HUDEP-2 (cell line): ENCODE results near the gene MEGF8.

ENCODE experiments used
- DNase-seq, 76 experiments: peaks; one replicate each; lab custom pipeline; 2025; ENCODE audit not compliant: unreplicated experiment in 76 of 76; lab: John Stamatoyannopoulos, UW

Gene MEGF8

DNA sequence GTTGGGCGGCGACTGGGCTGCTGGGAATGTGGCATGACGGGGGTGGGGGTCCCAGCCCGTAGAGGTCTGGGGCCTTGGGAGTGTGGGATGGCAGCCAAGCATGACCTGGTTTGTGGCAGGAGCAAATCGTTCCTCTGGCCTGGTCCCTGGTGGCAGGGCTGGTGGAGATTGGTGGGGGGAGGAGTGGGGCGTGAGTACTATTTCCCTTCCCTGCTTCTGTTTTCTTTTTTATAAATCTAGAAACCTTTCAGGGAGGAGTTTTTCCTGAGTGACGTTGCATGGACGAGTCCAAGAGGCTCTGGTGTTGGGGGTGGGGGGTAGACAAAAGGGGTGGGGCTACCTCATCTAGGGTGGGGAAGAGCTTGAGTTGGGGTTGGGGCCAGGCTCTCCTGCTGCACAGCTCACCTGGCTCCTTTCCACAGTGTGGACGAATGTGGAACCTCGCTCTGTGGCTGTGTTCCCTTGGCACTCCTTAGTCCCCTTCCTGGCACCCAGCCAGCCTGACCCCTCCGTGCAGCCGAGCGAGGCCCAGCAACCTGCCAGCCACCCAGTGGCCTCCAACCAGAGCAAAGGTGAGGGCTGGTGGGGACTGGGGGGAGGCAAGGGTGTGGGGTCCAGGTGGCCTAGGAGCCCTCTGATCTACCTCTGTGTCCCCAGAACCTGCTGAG, 39.0 kb upstream of the MEGF8 start:
- DNase-seq = no peak

DNA sequence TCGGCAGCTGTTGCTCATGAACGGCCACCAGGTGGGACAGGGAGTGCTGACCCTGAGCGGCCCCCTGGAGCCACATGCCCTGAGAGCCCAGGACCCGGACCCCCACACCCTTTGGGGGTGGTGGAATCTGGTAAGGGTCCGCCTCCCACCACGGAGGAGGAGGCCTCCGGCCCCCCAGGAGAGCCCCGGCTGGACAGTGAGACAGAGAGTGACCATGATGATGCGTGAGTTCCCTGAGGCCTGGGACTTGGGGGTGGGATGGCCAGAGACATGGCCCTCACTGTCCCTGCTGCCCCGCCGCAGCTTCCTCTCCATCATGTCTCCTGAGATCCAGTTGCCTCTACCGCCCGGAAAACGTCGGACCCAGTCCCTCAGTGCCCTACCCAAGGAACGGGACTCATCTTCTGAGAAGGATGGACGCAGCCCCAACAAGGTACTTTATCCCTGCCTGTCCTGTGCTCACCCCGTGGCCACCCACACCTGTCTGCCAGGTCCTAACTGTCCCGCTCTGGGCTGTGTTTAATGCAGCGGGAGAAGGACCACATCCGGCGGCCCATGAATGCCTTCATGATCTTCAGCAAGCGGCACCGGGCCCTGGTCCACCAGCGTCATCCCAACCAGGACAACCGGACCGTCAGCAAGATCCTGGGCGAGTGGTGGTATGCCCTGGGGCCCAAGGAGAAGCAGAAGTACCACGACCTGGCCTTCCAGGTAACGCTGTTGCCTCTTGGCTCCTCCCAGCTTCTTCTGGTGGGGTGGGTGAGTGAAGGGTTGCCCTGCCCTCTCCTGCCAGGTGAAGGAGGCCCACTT, 38.2 kb upstream of the MEGF8 start:
- DNase-seq = no peak

- no peak for DNase-seq
Measured at GRCh38 chr19:42287827-42288107, 37.7 kb upstream of the MEGF8 start.

DNA sequence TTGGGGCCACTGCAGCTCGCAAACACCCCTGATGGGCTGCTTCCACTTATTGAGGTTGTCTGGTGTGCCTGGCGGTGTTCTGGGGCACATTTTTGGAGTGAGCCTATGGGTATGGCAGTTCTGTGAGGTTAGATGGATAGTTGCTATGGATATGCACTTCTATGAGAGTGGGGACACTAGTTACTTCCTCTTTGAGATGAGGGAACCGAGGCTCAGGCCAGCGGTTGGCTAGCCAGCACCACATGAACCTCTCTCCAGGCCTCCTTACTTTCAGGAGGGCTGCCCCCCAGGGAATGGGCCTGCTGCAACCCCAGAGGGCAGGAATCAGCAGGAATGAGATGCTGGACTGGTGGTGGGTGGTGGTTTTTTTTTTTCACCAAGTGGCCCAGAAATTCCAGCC, 37.0 kb upstream of the MEGF8 start:
- peak in 3 of 76 experiments; percentile 9 to 48 (median 18) for DNase-seq

- DNase-seq = no peak
Measured at GRCh38 chr19:42288881-42289555, 36.4 kb upstream of the MEGF8 start.

GRCh38 chr19:42289556-42290041, 35.8 kb upstream of the MEGF8 start:
- DNase-seq = no peak

DNA sequence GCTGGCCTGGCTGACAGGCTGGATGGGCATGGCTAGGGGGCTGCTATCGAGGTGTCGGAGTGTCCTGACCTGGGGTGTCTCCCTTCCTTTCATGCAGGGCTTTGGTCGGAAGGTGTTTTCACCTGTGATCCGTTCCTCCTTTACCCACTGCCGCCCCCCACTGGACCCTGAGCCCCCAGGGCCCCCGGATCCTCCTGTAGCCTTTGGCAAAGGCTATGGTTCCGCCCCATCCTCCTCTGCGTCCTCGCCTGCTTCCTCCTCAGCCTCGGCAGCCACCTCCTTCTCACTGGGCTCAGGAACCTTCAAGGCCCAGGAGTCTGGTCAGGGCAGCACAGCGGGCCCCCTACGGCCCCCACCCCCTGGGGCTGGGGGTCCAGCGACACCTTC, 35.3 kb upstream of the MEGF8 start:
- DNase-seq = no peak

GRCh38 chr19:42290523-42291434, 34.7 kb upstream of the MEGF8 start:
- peak in 60 of 76 experiments; percentile 21 to 76 (median 58) for DNase-seq

DNA sequence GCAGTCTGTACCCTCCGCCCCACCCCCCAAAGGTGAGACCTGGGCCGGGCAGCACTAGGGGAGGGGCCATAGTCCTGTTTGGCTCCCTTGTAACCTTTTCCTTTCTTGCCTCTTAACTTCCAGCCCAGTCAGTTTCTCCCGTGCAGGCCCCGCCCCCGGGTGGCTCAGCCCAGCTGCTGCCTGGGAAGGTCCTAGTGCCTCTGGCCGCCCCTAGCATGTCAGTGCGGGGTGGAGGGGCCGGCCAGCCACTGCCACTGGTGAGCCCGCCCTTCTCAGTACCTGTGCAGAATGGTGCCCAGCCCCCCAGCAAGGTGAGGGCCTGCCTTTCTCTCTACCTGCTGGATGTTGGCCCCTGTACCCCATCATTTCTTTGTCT, 34.0 kb upstream of the MEGF8 start:
- no peak for DNase-seq

- DNase-seq = no peak
Measured at GRCh38 chr19:42292042-42292960, 33.1 kb upstream of the MEGF8 start.

GRCh38 chr19:42292963-42293362, 32.5 kb upstream of the MEGF8 start:
- no peak for DNase-seq

- DNase-seq = no peak
Measured at GRCh38 chr19:42293540-42293939, 31.9 kb upstream of the MEGF8 start.

- DNase-seq = no peak
Measured at GRCh38 chr19:42293948-42294347, 31.5 kb upstream of the MEGF8 start.

DNA sequence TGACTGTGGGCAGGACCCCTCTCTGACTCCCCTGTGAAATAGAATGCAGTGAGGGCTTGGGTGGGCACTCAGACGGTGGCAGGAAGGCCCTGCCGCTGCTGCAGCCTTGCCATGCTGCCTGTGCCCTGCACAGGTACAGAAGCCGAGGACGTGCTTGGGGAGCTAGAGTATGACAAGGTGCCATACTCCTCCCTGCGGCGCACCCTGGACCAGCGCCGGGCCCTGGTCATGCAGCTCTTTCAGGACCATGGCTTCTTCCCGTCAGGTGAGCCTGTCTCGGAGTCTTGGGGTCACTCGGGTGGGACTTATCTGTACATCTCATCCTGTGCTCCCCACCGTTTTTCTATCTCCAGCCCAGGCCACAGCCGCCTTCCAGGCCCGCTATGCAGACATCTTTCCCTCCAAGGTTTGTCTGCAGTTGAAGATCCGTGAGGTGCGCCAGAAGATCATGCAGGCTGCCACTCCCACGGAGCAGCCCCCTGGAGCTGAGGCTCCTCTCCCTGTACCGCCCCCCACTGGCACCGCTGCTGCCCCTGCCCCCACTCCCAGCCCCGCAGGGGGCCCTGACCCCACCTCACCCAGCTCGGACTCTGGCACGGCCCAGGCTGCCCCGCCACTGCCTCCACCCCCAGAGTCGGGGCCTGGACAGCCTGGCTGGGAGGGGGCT, 30.8 kb upstream of the MEGF8 start:
- DNase-seq = no peak

DNA sequence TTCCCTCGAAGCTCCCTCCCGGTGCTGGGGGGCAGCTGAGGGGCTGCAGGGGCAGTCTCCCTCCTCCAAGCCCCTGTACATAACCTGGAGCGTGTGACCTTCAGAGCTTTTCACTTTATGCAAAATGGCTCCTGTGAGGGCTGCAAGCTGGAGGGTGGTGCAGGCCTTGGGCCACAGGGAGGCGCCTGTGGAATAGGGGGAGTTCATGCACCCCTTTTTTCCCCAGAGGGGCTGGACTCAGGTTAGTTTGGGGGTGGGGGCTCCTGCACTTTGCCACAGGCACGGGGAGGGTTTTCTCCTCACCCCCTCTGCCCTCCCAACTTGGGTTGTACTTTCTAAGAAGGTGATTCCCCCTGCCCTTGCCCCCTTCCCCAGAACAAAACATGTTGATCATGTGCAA, 30.1 kb upstream of the MEGF8 start:
- DNase-seq = no peak

DNA sequence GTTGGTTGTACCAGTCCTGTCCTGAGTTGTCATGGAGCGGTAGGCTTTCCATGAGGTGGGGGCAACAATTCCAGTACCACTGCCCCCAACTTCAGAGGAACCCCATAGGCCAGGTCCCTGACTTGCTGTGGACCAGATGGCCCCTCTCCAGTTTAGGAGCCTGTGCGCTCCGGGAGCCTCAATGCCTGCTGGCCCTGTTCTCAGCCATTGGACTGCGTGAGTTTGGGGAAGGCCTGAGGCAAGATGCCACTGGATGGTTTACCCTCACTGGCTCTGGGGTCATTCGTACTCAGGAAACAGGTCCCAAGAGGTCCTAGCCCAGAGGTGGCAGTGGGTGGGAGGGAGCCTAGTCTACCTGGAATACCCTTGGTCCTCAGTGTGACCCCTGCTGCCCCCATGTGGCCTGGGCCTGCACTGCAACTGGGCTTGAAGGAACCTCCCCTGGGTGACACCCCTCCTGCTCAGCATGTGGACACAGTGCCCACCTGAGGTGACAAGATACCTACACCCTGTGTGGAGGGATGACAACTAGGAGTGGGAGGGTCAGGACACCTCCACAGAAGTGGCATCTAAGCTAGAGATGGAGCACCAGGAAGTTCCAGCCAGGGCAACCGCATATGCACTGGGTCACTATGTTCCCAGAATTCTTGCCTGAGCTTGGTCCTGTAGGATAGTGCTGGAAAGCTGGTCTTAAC, 29.5 kb upstream of the MEGF8 start:
- DNase-seq = peak in 72 of 76 experiments; percentile 24 to 96 (median 78)

DNA sequence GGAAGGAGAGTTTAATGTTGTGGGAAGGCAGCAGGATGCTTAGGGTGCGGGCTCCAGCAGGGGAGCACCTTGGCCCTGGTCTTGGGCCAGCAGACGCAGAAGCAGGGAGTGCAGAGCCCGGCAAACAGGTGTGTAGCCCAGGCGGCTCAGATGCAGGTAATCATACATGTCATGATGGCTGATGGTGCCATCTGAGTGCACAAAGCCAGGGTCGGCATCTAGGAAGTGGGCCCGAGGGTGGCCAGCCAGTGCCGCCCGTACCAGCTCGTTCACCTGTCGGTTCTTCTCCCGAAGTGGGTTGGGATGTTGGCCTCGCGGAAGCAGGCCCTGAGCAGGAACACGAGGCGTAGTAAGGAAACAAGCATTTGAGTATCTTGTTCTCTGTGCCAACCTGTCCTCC, 28.4 kb upstream of the MEGF8 start:
- no peak for DNase-seq

DNA sequence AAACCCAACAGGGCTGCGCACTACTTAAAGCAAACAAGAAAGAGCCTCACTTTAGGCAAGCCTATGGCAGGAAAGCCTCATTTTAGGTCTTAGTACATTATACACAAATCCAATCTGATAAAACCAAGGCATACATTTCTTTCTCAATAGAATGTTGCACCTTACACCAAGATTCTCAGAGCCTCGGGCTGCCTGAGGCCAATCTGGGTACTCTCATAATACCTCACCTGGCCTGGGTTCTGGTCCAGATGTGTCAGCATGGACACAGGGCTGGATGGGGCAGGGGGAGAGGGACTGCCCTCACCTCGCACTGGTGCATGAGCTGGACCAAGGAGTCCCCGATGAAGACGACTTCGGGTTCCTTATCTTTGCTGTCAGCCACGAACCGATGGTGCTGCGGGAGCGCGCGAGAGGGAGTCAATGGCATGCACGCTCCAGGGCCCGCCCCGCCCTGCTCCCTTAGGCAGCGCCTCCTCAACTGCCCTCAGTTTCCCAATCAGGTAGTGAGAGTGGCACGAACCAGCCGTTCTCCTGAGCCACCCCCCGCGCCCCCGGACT, 23.7 kb upstream of the MEGF8 start, which contains the start of gene PRR19:
Gene PRR19 (plus strand): TSS at position 487 of the 558 bp plus-strand sequence. CDS start 7,453 bp downstream, outside the sequence.
- peak in 68 of 76 experiments; percentile 18 to 91 (median 65) for DNase-seq
